Effector memory CD8-positive, alpha-beta T cell (primary cell): ENCODE results near the gene CGB8.
"Not testable (repeated sequence)": the region's sequence is repeated elsewhere in the genome, so short reads cannot be mapped to it uniquely, and the experiment has no call there.

Experiments used
- ATAC-seq: fragments of 150-1000 bp; cut with Tn5 transposase; replicated peaks from 2 replicates; pipeline ENCODE4 v1.10.0; 2021; ENCODE audit warnings: mild to moderate bottlenecking, moderate library complexity
- DNase-seq, 3 experiments: peaks; one replicate each; pipeline ENCODE4 v3.0.0; 2021
- H3K27ac Mint-ChIP-seq, 2 donors: one replicate each; pipeline ENCODE4 v1.8.0; 2022; ENCODE audit warnings: mild to moderate bottlenecking in 2 of 2, mixed read lengths in 2 of 2, moderate library complexity in 2 of 2
- H3K27me3 Mint-ChIP-seq, 2 donors: one replicate each; pipeline ENCODE4 v1.8.0; 2022; ENCODE audit warnings: mixed read lengths in 2 of 2
- H3K36me3 Mint-ChIP-seq: one replicate; pipeline ENCODE4 v1.8.0; 2022; ENCODE audit warnings: mild to moderate bottlenecking, moderate library complexity, mixed read lengths; ENCODE audit not compliant: insufficient read depth
- H3K4me1 Mint-ChIP-seq, 2 donors: one replicate each; pipeline ENCODE4 v1.8.0; 2022; ENCODE audit warnings: low read depth in 2 of 2, mixed read lengths in 2 of 2
- H3K4me3 Mint-ChIP-seq, 2 donors: one replicate each; pipeline ENCODE4 v1.8.0; 2022; ENCODE audit warnings: mild to moderate bottlenecking in 2 of 2, mixed read lengths in 2 of 2, moderate library complexity in 2 of 2
- H3K9me3 Mint-ChIP-seq, 2 donors: one replicate each; pipeline ENCODE4 v1.8.0; 2022; ENCODE audit warnings: mixed read lengths in 2 of 2

CGB8 gene

DNA sequence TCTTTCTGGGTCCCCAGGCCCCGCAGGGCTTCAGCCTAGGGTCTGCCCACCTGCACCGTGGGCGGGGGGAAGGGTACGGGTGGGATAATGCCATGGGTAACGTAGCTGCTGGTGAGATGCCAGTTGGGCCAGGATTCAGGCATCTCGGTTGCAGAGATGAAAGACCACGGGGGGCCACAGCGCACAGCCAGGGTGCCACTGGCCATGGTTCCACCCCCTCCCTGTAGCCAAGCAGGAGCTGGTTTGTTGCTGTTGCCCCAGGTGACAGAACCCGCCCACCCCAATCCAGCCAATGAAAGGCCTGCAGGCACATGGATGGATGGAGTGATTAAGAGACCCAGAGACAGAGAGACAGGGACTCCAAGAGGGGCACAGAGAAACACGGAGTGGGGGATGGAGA, 9.7 kb upstream of the CGB8 start:
- Mint-ChIP-seq H3K36me3 (peaks cover 10% of the 10 kb centered on the region), H3K27me3 (peaks cover 50 to 59% of the 10 kb centered on the region in 2 donors), H3K27ac (no peak overlapping the region), H3K4me3 (peak overlapping the region; percentile 84 to 87), H3K9me3 (no peaks in the 10 kb centered on the region), H3K4me1 (peaks cover 18 to 27% of the 10 kb centered on the region in 2 donors)
- DNase-seq: no peak
- no peak for ATAC-seq

- Mint-ChIP-seq H3K27me3 (peaks cover 46 to 53% of the 10 kb centered on the region in 2 donors), H3K4me1 (peaks cover 18 to 27% of the 10 kb centered on the region in 2 donors), H3K36me3 (peaks cover 10% of the 10 kb centered on the region), H3K27ac (peak within 1 kb of the TSS; percentile 50 to 89), H3K9me3 (no peaks in the 10 kb centered on the region), H3K4me3 (peak within 1 kb of the TSS; percentile 84 to 87)
- peak; percentile 48 for ATAC-seq
- peak in 1 of 3 experiments; percentile 19 for DNase-seq
Observed at GRCh38 chr19:49057636-49058234, 8.8 kb upstream of the CGB8 start, which contains the start of gene CGB7. CGB7 (minus strand) TSS chr19:49057749; CDS start chr19:49055375, 2,374 bp downstream.

GRCh38 chr19:49056902-49057596, 8.1 kb upstream of the CGB8 start:
- Mint-ChIP-seq H3K27ac (peak overlapping the region; percentile 50 to 89), H3K4me1 (peaks cover 18 to 27% of the 10 kb centered on the region in 2 donors), H3K4me3 (peak overlapping the region; percentile 84 to 87), H3K27me3 (peaks cover 46 to 53% of the 10 kb centered on the region in 2 donors)
- H3K36me3 Mint-ChIP-seq, H3K9me3 Mint-ChIP-seq, DNase-seq, ATAC-seq: not testable (repeated sequence)

DNA sequence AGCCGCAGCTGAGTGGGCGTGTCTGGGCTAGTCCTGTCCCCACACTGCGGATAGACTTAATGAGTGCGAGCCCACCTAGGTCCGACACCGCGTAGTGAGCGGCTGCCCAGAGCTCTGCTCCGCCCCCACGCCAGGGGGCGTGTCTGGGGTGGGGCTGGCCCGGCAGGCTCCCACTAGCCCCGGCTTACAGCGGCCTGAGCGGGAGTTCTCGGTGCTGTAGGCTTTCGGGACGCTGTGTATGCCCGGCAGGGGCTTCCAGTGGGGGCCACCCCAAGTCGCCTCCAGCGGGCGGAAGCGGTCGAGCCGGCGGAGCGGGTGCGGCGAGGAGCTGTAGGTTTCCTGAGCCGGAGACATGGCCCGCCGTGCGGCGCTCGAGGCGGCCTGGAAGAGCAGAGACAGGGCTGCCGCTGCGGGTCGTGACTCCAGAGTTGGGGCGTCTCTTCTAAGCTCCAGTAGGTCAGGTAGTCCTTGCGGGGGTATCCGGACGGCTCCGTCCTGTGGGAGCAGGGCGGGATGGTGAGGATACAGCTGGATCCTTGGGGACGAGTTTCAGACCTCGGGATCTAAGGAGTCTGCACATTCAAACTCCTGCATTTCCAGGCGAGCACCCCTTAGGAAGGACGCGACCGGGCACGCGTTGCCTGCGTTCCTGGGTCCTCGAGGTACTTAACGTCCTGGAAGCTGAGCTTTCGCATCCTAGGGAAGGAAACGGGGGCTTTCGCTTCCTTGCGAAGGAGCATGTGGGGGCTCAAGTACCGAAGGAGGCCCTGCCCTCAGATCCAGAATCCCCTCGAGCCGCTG, 7.4 kb upstream of the CGB8 start:
- ATAC-seq: peak; percentile 74
- H3K27me3 Mint-ChIP-seq: peaks cover 41 to 46% of the 10 kb centered on the region in 2 donors
- peak overlapping the region; percentile 50 to 59 for H3K27ac Mint-ChIP-seq

GRCh38 chr19:49050376-49051033, 1.6 kb upstream of the CGB8 start:
- ATAC-seq, H3K4me1 Mint-ChIP-seq, H3K4me3 Mint-ChIP-seq, DNase-seq, H3K36me3 Mint-ChIP-seq, H3K27me3 Mint-ChIP-seq, H3K27ac Mint-ChIP-seq, H3K9me3 Mint-ChIP-seq: not testable (repeated sequence)

More for the DNA sequence above, 7.4 kb upstream of the CGB8 start:
- Mint-ChIP-seq H3K4me3 (peak overlapping the region; percentile 84 to 87), H3K4me1 (peaks cover 18 to 27% of the 10 kb centered on the region in 2 donors), H3K36me3 (peaks cover 10% of the 10 kb centered on the region), H3K9me3 (no peaks in the 10 kb centered on the region)
- peak; percentile 44 to 49 (median 45) for DNase-seq

- not testable (repeated sequence) for H3K4me1 Mint-ChIP-seq, H3K36me3 Mint-ChIP-seq, H3K4me3 Mint-ChIP-seq, H3K27me3 Mint-ChIP-seq, DNase-seq, ATAC-seq, H3K9me3 Mint-ChIP-seq, H3K27ac Mint-ChIP-seq
Observed at GRCh38 chr19:49049834-49050233, 923 bp upstream of the CGB8 start.

DNA sequence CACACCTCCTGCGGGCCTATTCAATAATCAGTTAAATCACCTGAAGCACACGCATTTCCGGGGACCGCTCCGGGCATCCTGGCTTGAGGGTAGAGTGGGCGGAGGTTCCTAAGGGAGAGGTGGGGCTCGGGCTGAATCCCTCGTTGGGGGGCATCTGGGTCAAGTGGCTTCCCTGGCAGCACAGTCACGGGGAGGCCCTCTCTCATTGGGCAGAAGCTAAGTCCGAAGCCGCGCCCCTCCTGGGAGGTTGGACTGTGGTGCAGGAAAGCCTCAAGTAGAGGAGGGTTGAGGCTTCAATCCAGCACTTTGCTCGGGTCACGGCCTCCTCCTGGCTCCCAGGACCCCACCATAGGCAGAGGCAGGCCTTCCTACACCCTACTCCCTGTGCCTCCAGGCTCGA, 5.4 kb downstream of the CGB8 start, which contains the start of gene CGB5:
Gene CGB5 (plus strand): TSS at position 301 of the 400 bp plus-strand sequence. CDS start 362 bp downstream, outside the sequence.
- not testable (repeated sequence) for DNase-seq, H3K4me3 Mint-ChIP-seq, H3K27me3 Mint-ChIP-seq, H3K4me1 Mint-ChIP-seq, ATAC-seq, H3K36me3 Mint-ChIP-seq, H3K27ac Mint-ChIP-seq, H3K9me3 Mint-ChIP-seq

GRCh38 chr19:49042666-49043065, 6.2 kb downstream of the CGB8 start:
- not testable (repeated sequence) for ATAC-seq, H3K4me1 Mint-ChIP-seq, H3K27me3 Mint-ChIP-seq, DNase-seq, H3K9me3 Mint-ChIP-seq, H3K36me3 Mint-ChIP-seq, H3K27ac Mint-ChIP-seq, H3K4me3 Mint-ChIP-seq

DNA sequence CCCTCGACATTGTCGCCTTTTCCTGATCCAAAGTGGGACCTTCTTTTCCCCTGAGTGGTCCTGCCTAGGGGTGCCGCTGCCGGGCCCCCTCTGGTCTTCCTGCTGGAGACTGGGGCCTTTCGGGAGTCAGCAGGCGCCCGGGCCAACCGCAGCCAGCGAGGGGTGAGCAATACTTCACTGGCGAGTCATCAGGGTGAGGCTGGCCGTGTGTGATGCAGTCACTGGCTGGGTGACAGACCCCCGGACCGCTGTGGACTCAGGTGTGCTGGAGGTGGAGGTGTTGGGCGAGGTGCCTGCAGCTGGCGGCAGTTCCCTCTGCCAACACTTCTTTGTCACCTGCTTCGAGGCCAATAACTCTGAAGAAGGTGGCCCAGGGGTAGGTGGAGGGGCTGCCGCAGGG, 6.7 kb downstream of the CGB8 start:
- no peaks in the 10 kb centered on the region for H3K36me3 Mint-ChIP-seq
- H3K4me1 Mint-ChIP-seq: no peaks in the 10 kb centered on the region
- no peak overlapping the region for H3K27ac Mint-ChIP-seq
- no peak overlapping the region for H3K4me3 Mint-ChIP-seq
- peaks cover 0 to 4% of the 10 kb centered on the region in 2 donors for H3K27me3 Mint-ChIP-seq
- no peak for DNase-seq
- H3K9me3 Mint-ChIP-seq: no peaks in the 10 kb centered on the region
- ATAC-seq: no peak

GRCh38 chr19:49039736-49040135, 9.2 kb downstream of the CGB8 start:
- H3K27ac Mint-ChIP-seq, DNase-seq, H3K36me3 Mint-ChIP-seq, H3K4me3 Mint-ChIP-seq, ATAC-seq, H3K9me3 Mint-ChIP-seq, H3K4me1 Mint-ChIP-seq, H3K27me3 Mint-ChIP-seq: not testable (repeated sequence)

DNA sequence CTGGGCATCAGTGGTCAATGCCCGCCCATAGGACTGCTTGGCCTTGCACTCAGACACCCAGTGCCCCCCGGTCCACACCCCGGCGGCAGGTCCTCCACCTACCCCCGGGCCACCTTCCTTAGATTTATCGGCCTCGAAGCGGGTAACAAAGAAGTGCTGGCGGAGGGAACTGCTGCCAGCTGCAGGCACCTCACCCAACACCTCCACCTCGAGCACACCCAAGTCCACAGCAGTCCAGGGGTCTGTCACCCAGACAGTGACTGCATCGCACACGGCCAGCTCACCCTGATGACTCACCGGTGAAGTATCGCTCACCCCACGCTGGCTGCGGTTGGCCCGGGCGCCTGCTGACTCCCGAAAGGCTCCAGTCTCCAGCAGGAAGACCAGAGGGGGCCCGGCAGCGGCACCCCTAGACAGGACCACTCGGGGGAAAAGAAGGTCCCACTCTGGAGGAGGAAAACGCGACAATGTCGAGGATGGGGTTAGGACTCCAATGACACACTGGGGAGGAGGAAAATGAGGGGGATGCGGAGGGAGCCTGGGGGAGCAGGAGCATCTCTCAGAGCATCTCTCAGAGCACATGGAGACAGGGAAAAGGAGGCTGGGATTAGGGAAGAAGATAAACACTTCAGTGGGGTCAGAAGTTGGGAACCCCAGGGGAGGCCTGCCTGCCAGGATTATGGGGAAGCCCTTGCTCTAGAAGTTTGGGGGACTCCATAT, 10.2 kb downstream of the CGB8 start:
- H3K4me1 Mint-ChIP-seq, H3K27me3 Mint-ChIP-seq, H3K36me3 Mint-ChIP-seq, H3K27ac Mint-ChIP-seq, DNase-seq, ATAC-seq, H3K4me3 Mint-ChIP-seq, H3K9me3 Mint-ChIP-seq: not testable (repeated sequence)

DNA sequence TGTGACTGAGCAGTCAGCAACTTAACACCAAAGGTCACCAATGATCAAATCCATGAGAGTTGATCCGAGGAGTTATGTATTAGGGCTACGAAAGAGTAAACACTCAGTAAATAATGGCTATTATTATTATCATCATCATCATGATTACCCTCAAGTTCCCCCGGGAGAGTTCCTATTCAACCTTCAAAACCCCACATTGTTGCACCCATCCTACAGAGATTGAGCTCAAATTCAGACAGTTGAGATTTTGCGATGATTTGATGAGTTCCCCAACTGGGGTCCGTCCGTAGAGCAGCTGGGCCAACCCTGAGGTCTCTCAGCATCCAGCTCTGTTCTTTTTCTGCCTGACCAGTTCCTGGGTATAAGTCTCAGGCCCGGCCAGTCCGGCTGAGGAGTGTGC, 10.8 kb downstream of the CGB8 start:
- H3K27ac Mint-ChIP-seq, H3K27me3 Mint-ChIP-seq, ATAC-seq, H3K4me3 Mint-ChIP-seq, H3K4me1 Mint-ChIP-seq, H3K9me3 Mint-ChIP-seq, DNase-seq, H3K36me3 Mint-ChIP-seq: not testable (repeated sequence)
